HG03442 (cell line): Measurements from ENCODE around the gene TXNRD2.

Experiments used
- ATAC-seq: cut with Tn5 transposase; IDR thresholded peaks from one replicate; pipeline ENCODE4 v1.9.1; 2021; ENCODE audit warnings: mild to moderate bottlenecking, moderate library complexity; ENCODE audit not compliant: unreplicated experiment

TXNRD2 gene

GRCh38 chr22:19980766-19981165, 39.1 kb upstream of the TXNRD2 start:
- ATAC-seq: no peak

- ATAC-seq: no peak
Observed at GRCh38 chr22:19979712-19980493, 38.3 kb upstream of the TXNRD2 start.

- no peak for ATAC-seq
Observed at GRCh38 chr22:19978748-19979147, 37.1 kb upstream of the TXNRD2 start.

- no peak for ATAC-seq
Observed at GRCh38 chr22:19977296-19978243, 36.0 kb upstream of the TXNRD2 start.

- ATAC-seq: no peak
Observed at GRCh38 chr22:19976671-19977070, 35.1 kb upstream of the TXNRD2 start.

DNA sequence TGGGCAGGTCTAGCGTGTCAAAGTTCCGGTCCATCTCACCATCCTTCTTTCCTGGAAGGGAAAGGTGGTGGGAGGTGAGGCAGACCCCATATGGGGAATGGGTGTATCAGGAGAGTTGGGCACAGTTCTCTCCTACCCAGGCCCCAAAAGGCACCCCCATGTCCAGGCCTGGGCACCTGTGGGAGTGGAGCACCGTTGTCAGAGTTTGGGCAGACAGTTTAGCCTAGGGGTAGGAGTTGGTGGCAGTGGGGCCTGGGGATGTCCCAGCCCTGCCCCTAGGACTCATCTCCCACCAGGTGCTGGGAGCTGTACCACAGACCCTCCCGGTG, 34.1 kb upstream of the TXNRD2 start:
- no peak for ATAC-seq

DNA sequence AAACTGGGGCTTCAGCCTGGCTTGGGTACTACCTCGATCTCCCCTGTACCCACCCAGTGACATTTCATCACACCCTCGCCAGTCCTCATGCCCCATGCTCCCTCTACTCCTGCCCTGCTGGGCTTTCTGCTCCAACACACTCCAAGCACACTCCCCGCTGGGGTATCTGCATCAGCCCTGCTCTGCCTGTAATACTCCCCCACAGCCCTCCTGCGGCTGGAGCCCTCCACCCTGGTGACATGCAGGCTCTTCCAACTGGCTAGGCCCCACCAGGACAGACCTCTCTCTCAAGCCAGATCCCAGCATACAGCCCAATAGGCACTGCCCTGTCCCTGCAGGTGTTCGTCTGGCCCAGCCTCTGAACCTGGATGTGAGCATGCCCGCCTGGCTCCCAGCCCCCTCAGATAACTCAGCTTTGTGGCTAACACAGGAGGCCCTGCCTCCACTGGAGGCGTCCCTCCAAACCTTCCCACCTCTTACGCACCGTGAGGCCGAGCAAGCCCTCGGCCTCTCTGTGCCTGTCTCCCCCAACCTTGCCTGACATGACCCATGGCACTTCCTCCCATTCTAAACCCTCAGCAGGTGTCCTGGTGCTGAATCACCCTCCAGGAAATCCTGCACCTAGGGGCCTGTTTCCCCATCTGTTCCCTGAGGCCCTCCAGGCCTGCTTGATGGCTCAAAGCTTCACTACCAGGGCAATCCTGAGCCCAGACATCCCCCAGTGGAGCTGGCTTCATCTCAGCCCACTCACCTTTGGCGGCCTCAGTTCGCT, 33.5 kb upstream of the TXNRD2 start:
- ATAC-seq: no peak

GRCh38 chr22:19974268-19974861, 32.7 kb upstream of the TXNRD2 start:
- no peak for ATAC-seq

DNA sequence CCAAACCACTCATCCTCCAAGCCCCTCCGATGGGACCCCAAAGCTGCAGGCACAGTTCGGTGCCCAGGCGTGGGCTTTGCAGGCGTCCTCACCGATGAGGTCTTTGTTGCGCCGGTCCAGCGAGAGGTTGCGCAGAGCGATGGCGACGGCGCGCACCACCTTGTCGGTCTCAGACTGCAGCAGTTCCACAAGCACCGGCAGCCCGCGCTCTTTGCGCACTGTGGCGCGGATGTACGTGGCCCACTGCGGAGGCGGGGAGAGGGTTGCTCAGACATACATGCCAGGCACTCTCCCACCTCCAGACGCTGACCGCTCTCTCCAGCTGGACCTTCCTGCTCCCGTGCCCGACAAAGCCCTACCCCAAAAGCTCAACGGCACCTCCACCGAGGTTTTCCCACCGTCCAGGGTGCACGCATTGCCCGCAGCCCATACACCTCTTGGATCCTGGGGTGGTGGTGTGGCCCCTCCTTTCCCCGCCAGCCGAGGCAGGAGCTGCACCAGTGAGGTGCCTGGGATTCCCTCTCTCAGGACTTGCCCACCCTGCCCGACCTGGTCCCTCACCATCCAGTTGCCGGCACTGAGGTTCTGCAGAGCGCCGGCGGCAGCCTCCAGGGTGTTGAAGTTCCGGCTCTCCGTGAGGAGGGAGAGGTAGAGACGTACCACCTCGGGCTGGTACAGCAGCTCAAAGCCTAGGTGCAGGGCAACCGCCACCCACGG, 32.1 kb upstream of the TXNRD2 start:
- no peak for ATAC-seq

GRCh38 chr22:19972652-19973550, 31.3 kb upstream of the TXNRD2 start:
- ATAC-seq: no peak

GRCh38 chr22:19972251-19972650, 30.6 kb upstream of the TXNRD2 start:
- ATAC-seq: no peak

DNA sequence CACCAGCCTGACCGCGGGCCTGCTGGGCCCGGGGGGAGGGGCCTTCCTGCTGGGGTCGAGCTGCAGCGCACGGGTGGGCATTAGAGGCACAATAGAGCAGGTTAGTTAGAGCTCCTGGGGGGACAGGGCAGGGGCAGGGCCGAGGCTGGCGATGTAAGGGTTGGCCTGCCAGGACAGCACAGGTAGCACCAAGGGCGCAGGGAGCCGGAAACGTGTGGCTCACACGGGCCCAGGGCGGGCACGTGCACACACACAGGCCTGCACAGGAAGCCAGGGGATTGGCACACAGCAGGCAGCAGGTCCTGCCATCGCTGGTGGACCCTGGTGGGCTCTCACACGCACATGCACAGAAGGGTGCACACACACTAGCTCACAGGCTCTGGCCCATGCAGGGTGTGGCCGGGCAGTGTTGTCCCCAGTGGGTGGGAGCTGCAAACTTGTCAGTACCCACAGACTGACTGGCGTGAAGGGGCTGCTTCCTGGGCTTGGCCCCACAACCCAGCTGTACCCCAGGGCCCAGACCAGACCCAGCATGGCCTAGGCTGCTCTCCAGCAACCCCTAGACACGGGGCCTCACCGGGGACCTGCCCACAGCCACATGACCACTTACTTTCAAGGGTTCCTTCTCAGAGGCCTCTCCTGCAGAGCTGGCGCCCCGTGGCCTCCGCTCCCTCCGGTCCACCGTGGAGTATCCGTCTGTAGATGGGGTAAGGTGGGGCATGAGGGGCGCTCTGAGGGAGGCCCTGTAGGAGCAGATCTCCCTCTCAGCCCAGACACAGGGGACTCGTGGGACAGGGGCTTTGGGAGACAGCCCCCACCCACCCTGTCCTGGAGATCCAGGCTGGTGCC, 29.9 kb upstream of the TXNRD2 start:
- ATAC-seq: no peak

DNA sequence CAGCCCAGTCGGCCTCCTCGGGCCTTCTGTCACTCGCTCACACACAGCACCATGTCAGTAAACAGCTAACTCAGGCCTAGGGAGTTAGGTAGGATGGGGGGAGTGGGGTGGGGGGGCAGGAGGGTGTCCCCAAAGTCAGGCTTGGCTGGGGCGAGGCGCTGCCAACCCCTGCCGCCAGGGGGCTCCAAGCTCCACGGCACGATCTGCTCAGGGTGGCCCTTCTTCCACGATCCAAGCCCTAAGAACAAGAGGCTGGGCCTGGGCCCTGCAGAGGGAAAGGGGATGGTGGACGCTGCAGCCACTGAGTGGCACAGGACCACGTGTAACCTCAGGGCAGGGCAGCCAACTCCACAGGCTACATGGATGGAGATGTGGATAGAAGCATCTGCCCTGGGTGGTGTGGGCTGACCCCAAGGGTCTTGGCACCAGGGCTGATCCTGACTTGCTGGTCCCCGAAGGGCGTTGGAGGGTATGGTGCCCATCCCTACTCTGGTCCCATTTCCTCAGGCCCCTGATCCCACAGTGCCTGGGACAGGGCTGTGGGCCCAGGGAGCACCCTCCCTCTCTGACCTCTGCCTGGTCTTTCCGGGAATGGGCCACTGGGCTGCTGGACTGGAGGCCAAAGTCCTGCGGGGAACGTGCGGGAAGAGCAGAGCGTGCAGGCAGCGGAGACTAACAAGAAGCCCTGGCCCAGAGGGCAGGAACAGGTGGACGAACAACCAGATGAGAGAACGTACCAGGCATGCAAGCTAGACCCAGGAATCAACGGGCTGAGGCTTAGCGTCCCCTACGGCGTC, 29.1 kb upstream of the TXNRD2 start:
- no peak for ATAC-seq

DNA sequence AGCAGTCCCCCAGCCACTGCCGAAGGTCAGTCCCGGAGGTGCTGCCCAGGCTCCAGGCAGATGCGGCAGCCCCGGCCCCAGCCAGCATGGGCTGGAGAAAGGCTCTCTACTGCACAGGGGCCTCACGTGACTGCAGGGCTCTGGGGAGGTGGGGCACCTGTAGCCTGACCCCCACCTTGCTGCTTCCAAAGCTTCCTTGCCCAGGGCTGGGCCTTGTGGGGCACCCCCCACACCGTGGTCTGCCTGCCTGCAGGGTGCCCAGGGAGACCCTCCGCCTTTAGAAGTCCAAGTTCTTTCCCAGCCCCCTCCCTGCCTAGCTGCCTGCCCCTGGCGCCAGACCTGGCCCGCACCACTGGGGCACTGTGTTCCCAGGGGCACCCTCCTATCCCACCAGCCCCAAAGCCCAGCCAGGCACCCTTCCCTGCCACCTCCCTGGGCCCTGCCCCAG, 28.4 kb upstream of the TXNRD2 start:
- ATAC-seq: no peak

GRCh38 chr22:19969141-19969928, 27.7 kb upstream of the TXNRD2 start:
- no peak for ATAC-seq

- ATAC-seq: no peak
Observed at GRCh38 chr22:19968450-19968891, 26.9 kb upstream of the TXNRD2 start.
